Activated CD4-positive, CD25-positive, alpha-beta regulatory T cell (primary cell): ENCODE data around the gene SPATS2L.
A peak's percentile ranks its signal among the peaks of the same experiment; 100 is the strongest.

Source experiments
- DNase-seq, 4 experiments: peaks; one replicate each; lab custom pipeline; 2025; lab: John Stamatoyannopoulos, UW

Gene SPATS2L

DNA sequence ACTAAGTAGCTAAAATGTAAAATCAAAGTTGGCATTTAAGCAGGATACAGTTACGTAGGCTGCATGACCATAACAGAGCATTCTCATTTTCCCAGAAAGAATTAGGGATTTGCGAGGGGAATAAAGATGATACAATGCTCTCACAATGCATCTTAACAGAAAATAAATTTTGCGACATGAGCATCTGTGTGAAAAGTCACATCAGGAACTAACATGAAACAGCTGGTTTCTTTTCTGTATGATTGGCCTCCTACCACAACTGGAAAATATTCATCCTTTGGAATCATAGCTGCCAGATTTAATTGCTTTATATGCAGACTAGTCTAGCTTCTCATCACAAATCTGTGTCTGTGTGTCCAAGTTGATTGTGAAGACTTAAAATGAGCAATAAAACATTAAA is 137.4 kb downstream of the SPATS2L start:
- no peak for DNase-seq

DNA sequence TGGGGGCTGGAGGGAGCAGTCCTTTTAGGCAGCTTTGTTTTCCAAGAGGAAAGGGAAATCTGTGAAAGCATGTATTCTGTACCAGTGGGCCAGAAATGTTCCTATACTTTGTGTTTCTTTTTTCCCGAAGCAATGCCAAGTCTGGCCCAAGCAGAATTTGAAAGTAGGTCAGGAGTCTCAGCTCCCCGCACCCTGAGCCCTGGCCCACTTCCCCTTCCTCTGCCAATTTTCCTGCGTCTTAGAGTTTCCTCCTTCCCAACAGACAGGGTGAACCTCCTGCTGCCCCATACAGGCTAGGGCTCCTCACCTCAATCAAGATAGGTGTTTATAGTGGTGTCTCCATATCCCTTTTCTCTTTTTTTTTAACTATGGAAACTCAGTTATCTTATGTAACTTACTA is 138.0 kb downstream of the SPATS2L start:
- DNase-seq: no peak

DNA sequence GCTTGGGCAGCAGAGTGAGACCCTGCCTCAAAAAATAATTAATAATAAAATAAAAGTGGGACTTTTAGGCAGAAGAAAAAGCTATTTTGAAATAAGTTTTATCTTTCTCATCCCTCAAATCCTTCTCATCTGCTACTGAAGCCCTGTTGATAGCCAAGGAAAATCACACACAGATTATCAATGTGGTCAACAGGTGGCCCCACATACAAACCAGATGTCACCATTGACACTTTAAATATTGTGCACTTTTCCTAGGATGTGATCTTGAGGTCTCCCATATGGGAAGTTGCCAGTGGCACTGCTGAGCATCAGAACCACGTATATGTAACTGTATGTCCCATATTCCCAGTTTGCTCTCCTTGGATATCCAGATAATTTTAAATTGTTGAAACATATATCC is 138.8 kb downstream of the SPATS2L start:
- no peak for DNase-seq

DNA sequence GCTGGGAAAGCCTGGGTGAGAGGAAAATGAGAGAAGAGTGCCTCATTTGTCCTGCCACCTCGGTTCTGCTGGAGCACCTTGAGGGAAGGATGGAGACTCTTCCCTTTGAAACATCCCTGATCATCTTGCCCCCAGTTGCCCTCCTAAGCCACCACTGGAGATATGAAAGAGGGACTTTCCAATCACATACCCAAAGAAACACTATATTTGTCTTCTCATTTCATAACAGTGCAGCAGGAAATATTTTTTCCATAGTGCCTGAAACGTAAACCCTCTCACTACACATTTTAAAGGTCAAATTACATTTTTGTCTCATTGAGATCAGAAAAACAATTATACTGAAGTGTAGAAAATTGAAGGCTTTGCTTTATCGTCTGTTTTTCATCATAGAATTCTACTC is 140.1 kb downstream of the SPATS2L start:
- no peak for DNase-seq

DNA sequence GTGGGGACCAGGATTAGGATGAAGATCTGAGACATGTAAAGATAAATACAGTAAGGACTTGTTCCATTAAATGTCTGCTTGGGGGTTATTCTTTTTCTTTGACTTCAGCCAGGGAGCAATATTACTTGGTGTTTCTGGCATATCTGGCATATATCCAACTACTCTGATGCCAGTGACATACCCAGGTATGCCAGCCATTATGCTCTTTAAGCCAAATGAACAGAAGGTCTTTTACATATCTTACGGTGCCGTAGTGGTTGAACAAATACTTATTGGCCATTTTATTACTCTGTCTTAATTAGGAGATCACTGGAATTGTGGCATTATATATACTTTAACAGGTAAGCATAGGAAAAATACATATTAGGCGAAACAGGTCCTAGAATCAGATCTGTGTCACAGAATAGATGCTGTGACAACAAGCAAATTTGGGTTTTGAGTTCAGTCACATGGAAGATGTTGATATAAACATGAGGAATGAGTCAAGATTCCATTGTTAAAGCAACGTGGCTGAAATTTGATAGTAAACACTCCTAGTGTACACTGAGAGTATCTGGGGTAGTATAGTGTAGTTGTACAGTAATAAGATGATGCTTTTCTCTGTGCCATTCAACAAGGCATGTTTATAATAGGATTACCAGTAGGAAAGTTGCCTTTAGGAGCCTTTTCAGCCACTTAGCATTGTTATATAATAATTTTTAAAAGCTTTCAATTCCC is 140.8 kb downstream of the SPATS2L start:
- no peak for DNase-seq

DNA sequence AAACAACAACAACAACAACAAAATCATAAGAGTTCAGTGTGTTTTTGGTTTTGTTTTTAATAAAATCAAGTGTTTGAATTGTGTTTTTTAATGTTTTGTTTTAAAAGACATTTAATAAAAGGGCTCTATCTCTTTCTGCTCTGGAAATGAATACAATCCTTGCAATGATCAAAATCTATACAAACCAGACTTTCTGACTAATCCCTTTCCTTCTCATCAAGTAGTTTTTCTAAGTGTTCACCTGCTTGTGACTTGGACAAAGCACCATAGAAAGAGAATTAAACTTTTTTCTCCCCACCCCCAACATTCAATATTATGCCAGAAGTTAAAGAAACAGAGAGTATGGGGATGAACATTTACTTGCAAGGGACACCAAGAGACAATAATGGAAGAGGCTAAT is 142.0 kb downstream of the SPATS2L start:
- no peak for DNase-seq

DNA sequence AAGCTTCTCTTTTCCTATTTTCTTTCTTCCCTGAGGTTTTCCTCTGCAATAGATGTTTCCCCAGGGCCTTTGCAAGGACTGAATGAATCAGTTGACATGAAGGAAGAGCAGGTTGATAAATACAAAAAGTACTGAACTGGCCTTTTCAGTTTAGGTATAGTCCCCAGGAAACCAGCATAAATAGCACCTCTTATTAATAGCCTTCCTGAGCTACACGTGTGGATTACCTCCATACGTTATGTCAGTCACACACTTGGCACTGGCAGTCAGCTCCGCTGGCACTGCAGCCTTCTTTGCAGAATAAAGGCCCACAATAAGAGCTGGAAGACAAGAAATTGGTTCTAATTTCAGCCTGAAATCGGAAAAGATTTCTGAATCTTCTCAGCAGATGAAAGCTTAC is 142.7 kb downstream of the SPATS2L start:
- DNase-seq: no peak

DNA sequence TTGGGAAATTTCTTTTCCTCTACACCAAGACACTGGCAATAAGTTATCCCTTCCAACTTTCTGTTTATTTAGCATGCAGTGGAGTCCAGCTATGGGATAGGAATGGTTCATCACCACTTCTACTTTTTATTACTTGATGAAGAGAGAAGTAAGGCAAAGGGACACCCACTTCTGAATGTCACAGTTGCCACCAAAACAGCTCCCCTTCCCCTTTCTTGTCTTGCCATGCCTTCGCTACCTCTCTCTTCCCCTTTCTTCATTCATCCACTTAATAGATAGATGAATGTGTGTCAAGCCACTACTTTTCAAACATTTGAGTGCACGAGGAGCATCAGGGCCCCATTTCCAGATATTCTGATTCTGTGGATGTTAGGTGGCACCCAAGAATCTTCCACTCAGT is 143.8 kb downstream of the SPATS2L start:
- DNase-seq: no peak

DNA sequence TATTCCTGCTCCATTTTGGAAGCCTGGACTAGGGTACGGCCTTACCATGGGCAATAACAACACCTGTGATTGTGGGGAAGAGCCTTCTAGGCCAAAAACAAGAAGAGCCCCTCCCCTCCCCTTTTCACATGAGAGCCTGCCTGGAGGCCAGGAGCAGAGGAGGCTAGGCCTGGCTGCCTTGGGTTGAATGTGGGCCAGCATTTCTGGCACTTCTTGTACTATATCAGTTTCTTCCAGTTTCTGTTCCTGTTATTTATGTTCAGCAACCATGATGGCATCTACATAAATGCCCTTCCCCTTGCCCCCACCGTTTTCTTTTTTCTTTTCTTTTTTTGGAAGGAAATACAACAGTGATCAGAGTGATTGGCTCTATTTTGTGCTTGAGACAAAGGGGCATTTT is 145.0 kb downstream of the SPATS2L start:
- DNase-seq: no peak

DNA sequence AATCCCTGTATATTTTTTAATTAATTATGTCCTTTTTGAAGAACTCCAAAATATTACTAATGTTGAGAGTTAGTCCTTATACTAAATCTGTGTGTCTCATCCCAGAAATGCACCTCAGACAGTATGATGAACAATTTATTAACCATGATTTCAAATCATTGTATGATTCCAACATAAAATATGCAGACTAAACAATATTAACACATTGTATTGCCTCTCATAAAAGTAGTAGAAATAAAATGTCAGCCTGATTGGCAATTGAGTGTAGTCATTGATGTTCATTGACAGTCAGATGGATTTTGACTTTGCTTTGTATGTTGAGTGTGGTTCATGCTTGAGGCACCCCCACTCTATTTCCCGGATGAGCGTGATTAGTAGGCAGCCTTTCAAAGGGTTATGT is 145.9 kb downstream of the SPATS2L start:
- DNase-seq: no peak

DNA sequence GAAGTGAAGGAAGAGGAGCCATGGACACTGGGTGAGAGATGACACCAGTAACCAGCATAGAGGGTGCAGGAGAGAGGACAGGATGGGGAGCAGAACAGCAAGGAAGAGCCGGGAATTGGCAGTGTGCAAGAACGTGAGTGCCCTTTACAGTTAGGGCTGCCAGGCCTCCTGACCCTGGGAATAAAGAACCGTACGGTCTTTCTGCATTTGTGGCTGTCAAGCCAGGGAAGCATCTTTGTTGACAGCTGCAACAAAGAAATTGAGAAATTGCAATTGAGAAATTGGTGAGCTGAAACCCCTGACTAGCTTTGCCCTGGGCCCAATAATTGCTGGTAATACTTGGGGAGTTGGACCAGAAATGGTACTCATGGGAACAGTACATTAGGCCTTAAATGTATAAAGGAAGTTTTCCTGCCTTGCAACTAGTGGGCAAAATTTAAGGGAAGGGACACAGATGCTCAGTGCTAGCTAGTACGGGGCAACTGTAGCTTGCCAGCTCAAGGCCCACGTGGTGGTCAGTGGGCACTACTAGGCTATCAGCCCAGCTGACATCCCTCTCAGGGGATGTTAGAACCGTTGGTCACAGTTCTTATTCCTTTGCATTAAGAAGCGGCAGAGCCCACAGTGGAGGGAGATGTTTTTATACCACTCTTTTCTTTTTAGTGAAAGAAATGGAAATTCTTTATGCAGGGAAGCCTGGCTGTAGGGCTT is 146.8 kb downstream of the SPATS2L start:
- no peak for DNase-seq

DNA sequence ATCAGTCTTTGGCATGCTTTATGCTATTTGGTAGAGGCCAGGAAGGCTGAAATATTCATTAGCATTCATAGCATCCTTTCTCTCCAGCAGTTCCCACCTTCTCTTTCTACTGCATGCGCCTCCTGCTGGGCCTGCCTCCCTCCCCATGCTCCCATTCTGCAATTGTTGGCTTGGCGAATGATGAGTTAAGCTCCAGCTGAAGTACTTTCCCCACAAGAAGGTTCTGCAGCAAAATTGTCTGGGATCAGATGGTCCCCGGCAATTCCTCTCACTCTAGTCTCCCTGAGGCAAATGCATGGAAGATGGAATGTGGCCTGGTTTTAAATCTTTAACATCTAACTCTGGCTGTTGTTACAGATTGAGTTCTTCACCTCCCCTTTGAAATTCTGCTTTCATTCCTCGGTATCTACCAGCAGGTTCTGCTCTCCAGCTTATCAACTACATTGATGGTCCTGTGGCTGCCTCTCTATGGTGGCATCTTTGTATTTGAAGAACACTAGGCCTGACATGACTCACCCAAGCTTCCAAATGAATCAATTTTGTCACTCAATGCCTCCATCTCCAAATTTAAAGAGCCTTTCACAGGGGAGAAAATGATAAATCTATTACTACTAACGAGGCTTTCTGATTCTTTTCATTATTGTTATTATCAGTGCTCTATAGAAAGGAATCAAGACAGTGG is 147.5 kb downstream of the SPATS2L start:
- no peak for DNase-seq

DNA sequence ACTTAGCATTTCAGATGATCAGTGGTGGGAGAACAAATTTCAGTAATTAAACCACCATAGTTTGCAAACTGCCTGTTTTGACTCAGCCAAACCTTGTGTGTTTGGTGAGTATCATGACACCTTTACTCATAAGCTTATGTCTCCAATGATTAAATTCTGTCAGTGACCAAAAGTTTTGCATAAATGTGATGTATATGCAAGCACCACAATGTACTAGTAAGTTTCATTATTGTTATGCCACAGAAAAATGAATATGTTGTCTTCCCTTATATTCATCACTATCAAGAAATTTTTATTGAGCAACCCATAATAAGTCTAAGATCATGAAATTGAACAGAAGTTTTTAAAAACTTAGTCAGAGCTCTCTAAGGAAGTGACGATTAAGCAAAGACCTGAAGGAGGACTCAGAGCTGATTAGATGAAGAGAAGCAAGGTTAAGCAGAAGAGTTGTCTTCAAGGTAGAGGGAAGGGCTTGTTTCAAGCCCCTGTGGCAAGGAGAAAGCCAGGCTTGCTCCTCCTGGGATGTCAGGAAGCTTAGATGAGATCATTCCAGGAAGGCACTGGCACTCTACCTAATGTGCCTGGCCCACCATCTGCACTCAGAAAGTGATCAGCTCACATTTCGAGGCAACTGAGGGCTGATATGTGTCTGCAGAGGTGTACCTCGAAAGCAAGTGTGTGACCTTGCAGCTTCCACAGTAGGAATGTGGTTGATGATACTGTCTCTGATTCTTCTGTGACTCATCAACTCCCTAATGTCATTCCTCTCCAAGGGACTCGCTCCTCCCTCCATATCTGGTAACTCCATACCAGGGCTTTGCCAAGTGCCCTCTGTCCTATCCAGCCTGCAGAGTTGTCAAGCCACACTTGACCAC is 148.7 kb downstream of the SPATS2L start:
- no peak for DNase-seq

DNA sequence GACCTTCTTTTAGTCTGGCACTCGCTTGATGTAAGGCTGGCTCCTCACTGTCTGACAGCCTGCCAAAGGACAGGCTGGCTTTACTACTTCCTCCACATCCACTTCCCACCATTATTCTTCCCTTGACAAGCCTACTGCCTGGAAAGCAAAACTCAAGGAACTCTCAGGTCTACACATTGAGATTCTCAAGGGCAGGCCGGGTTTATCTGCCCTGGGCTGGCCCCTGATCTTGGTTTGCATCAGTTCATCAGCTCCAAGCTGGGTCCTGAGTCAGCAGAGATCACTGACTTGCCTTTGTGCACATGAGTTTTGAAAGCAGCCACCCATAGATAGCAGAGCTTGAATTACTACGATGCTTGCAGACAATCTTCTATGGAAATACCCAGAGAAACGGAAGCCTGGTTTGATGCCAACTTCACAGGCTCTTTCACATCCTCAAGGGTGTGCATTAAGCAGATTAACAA is 149.5 kb downstream of the SPATS2L start:
- peak in 1 of 4 experiments; percentile 3 for DNase-seq

DNA sequence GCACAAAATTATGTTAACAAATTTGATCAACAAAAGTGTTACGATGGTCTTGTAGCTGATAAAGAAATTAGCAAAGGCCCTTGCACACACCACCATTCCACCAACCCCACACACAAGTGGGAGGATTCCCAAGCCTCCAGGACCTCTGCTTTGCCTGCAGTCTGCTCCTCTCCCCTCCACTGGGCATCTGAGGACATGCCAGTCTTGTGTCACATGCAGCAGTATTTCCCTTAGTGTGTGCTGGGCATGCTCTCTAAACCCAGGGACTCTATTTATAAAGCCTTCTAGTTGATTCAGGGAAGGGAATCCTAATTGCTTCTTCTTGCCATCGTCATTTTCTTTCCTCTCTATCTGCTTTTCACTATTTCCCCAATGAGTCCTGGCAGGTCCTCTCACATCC is 150.1 kb downstream of the SPATS2L start:
- no peak for DNase-seq

DNA sequence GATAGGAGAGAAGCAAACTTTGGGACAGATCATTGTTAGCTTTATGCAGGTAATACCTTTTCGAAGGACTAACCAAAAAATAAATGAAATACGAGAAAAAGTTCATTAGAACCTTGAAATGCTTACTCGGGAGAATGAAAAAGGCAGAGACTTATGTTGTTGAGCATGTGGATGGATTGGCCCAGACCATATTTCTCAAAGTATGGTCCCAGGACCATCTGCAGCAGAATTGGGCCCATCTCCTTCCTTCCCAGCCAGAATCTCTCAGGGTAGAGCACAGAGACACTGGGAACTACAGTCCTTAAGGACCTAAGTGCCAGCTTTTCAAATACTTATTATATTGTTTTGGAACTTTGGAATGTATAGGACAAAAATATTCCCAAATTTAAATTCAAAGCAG is 152.6 kb downstream of the SPATS2L start:
- no peak for DNase-seq

DNA sequence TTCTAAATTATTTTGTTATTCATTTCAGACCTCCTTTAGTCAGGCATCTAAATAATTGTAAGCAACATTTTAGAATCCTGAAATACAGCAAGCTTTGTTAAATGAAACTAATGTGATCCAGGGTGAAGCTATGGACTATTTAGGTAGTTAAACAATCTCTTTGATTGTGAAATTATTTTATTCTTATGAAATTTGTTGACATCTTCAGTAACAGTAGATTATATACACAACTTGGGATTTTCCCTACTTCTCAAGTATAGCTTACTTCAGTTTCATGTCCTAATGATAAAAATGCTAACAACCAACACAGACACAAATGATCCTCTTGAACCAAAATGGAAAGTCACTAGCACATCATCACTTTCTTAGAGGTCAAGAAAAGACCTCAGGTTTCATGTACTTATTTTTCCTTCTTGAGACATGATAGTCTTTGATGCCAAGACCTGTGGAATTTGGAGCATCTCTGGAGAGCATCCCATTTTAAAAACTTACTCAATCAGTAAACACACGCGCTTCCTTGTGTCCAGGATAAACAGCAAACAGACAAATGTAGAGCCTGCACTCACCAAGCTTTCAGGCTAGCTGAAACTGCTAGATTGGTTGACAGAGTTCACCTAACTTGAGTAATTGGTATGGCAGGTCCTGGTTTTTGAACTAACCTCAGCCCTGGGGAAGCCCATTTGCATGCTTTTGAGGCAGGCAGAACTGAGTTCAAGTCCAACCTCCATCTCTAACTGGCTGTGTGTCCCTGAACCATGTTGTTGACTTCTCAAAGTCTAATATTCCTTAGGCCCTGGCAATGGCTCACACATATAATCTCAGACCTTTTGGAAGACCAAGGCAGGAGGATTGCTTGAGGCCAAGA is 155.6 kb downstream of the SPATS2L start:
- DNase-seq: no peak

DNA sequence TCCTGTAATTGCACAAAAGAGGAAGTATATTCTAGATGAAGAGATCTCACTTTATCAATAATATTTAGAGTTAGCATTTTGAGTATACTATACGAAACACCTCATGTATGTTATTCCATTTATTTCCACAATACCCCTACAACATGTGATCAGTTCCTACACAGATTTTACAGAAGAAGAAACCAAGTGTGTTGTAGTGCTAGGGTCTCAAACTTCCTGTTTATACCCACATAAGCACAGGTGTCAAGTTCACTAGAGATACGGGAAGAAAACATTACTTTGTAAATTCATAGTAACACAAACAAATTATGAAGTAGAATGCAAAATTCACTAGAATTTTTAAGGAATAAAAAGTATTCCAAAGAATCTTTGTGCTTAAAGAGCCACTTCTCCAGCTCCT is 157.0 kb downstream of the SPATS2L start:
- DNase-seq: no peak

DNA sequence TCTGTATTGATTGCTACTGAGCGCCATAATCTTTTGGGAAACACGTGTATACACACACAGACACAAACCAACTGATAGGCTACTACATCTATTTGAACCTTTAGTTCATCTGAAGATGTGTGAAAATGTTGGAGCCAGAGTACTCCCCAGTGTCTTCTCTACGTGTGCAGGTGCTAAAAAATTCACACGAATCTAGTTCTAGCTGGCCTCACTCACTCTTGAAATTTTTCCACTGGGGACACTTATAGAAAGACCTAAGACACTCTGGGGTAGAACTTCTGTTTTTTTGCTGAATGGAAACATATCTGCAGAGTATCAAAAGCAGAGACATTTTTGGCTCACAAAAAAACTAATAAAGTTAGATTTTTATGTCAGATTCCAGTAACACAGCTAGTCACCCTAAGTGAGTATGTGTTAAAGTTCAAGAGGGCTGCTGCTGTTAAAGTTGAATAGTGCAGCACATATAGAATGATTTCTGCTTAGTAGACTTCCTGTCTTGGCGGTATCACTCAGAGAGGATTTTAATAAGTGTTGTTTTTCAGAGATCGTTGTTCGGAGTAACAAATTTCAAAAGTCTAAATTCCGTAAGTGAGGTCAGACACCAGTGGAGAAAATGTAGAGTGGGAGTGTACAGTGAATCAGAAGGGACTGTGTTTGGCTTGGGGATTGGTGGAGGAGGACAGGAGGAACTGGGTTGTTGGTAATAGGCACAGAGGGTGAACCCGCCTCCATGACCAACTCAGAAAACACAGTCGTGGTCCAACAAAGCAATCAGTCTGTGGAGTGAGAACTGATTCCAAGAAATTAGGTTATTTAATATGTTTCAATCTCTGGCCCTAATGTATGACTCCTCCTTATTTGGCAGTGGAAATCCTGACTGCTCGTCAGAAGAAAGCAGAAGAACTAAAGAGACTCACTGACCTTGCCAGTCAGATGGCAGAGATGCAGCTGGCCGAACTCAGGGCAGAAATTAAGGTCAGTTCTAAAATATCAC is 160.2 kb downstream of the SPATS2L start:
- peak in 2 of 4 experiments; percentile 3 to 10 for DNase-seq
